ENCODE data around the gene CDKN2C.
A peak's percentile ranks its signal among the peaks of the same experiment; 100 is the strongest.

CDKN2C gene

DNA sequence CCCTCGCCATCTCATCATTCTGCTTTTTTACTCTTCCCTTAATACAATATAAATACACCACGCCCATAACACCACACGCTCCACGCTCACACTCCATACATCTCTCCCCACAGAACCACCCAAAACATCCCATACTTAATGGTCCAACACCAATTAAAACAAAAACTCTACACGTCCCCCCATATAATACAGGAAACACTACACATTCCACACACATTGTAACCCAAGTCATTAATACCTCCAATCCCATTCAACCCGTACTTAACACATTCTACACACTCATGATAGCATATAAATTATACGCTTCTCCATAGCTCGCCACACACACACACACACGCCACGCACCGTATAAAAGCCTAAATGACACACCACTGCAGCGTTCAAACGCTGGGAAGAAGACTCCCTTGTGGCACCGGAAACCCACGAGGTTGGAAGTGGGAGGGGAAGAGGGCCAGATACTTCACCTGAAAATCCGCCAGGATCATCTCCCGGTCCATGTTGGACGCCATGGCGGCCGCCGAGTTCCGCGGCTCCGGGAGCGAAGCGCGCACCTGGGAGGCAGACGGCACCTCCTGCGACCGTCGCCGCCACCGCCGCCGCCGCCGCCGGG, 10.6 kb upstream of the CDKN2C start:
- CTCF ChIA-PET = interaction anchor here (0.7 to 1.4 kb wide), 4 partner anchors 18 to 282 kb away, joined by 3 to 9 read pairs (median 4); no protein-coding TSS in a partner anchor
- Histone ChIP-seq H3K4me3 (ENCODE audit: low read depth, low read length) (peak overlapping the region; percentile 99), H3K27ac (ENCODE audit: extremely low read depth, low read depth, low read length) (peak overlapping the region; percentile 87), H3K4me1 (ENCODE audit: control insufficient read depth, insufficient read depth, low read length) (no peaks in the 10 kb centered on the region), H3K36me3 (ENCODE audit: control insufficient read depth in 2 of 2, insufficient read depth in 1 of 2, low read length in 2 of 2) (peaks cover 0 to 15% of the 10 kb centered on the region in 2 experiments; a peak in 1 of 3 replicates), H3K9me3 (ENCODE audit: control insufficient read depth, insufficient read depth, low read depth, low read length) (no peaks in the 10 kb centered on the region)
- POLR2A ChIA-PET = interaction anchor here (1.1 to 3.8 kb wide), 4 partner anchors 8 to 23 kb away, joined by 3 to 64 read pairs (median 10); partner anchors contain the start of gene CDKN2C
- TF ChIP-seq ZNF280D (tag by site-specific recombination; IDR thresholded peaks at IDR 0.05) (no peak), MZF1 (tag by site-specific recombination; IDR thresholded peaks at IDR 0.05; ENCODE audit: borderline replicate concordance) (no peak), ZNF610 (tag by site-specific recombination; IDR thresholded peaks at IDR 0.05; ENCODE audit: borderline replicate concordance) (no peak), ZNF184 (tag by site-specific recombination; IDR thresholded peaks at IDR 0.05) (no peak), ZNF654 (tag by site-specific recombination; IDR thresholded peaks at IDR 0.05; ENCODE audit: low read depth) (no peak), KLF7 (tag by site-specific recombination; IDR thresholded peaks at IDR 0.05; ENCODE audit: borderline replicate concordance) (no peak), REPIN1 (tag by site-specific recombination; IDR thresholded peaks at IDR 0.05; ENCODE audit: low read depth) (no peak), ZNF600 (tag by site-specific recombination; IDR thresholded peaks at IDR 0.05) (peak; percentile 42; the same call in 1 of the 2 replicates), KLF10 (tag by site-specific recombination; IDR thresholded peaks at IDR 0.05) (no peak), KLF1 (tag by site-specific recombination; IDR thresholded peaks at IDR 0.05) (peak; percentile 38; the same call in 1 of the 2 replicates), HOXC10 (CRISPR knock-in tag; IDR thresholded peaks at IDR 0.05) (no peak), ZNF16 (tag by site-specific recombination; IDR thresholded peaks at IDR 0.05; ENCODE audit: low read depth) (no peak), ZNF133 (tag by site-specific recombination; IDR thresholded peaks at IDR 0.05) (no peak), ZNF202 (tag by site-specific recombination; IDR thresholded peaks at IDR 0.05; ENCODE audit: borderline replicate concordance) (no peak), WT1 (tag by site-specific recombination; IDR thresholded peaks at IDR 0.05) (0 out of 2 replicates have a peak, but pooled peaks have one; percentile 33), ZBTB49 (tag by site-specific recombination; IDR thresholded peaks at IDR 0.05; ENCODE audit: low read depth) (no peak), ZNF311 (tag by site-specific recombination; IDR thresholded peaks at IDR 0.05; ENCODE audit: borderline replicate concordance) (no peak), ZNF366 (tag by site-specific recombination; conservative IDR thresholded peaks at IDR 0.05) (peak; percentile 38; the same call in 1 of the 2 replicates), ZNF544 (tag by site-specific recombination; IDR thresholded peaks at IDR 0.05) (no peak), ZBTB17 (tag by site-specific recombination; IDR thresholded peaks at IDR 0.05) (peak; percentile 30), ZNF670 (tag by site-specific recombination; IDR thresholded peaks at IDR 0.05; ENCODE audit: low read depth) (no peak), ZNF114 (tag by site-specific recombination; IDR thresholded peaks at IDR 0.05) (no peak), SP2 (tag by site-specific recombination; IDR thresholded peaks at IDR 0.05) (no peak; the same call in 1 of the 2 replicates), ZNF558 (tag by site-specific recombination; IDR thresholded peaks at IDR 0.05) (no peak), ZNF335 (tag by site-specific recombination; conservative IDR thresholded peaks at IDR 0.05) (peak; percentile 89), ZNF596 (tag by site-specific recombination; IDR thresholded peaks at IDR 0.05) (no peak), PRDM10 (tag by site-specific recombination; IDR thresholded peaks at IDR 0.05) (no peak; the same call in 1 of the 2 replicates), BCL11A (tag by site-specific recombination; IDR thresholded peaks at IDR 0.05; ENCODE audit: low read depth) (no peak)
- TF ChIP-seq, protein P1, sequence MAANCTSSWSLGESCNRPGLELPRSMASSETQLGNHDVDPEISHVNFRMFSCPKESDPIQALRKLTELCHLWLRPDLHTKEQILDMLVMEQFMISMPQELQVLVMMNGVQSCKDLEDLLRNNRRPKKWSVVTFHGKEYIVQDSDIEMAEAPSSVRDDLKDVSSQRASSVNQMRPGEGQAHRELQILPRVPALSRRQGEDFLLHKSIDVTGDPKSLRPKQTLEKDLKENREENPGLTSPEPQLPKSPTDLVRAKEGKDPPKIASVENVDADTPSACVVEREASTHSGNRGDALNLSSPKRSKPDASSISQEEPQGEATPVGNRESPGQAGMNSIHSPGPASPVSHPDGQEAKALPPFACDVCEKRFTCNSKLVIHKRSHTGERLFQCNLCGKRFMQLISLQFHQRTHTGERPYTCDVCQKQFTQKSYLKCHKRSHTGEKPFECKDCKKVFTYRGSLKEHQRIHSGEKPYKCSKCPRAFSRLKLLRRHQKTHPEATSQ (tag by site-specific recombination; IDR thresholded peaks at IDR 0.05) = no peak

All from HEK293 (cell line).